ENCODE data around the gene SMYD3. TPM values are rescaled to one million over a fixed set of nuclear protein-coding genes. Genes with fewer than 3 reads are reported as not detected.

Gene SMYD3
- total RNA-seq, 4 donors from 2014 or later, result 33.7 to 105 (median 51.4) TPM

GRCh38 chr1:246396322-246396721 is 110.8 kb downstream of the SMYD3 start:
- no peaks in the 10 kb centered on the region for H3K4me1 ChIP-seq
- no peak overlapping the region for H3K27ac ChIP-seq
- no peak overlapping the region for H3K4me3 ChIP-seq (replicated peaks in 1 of 3)
- WGBS, 2 donors, result 93 to 94% methylated on average over 6 of the region's 6 CpGs
- H3K36me3 ChIP-seq, result no peaks in the 10 kb centered on the region
- no peak for DNase-seq
- TF ChIP-seq, protein P1, sequence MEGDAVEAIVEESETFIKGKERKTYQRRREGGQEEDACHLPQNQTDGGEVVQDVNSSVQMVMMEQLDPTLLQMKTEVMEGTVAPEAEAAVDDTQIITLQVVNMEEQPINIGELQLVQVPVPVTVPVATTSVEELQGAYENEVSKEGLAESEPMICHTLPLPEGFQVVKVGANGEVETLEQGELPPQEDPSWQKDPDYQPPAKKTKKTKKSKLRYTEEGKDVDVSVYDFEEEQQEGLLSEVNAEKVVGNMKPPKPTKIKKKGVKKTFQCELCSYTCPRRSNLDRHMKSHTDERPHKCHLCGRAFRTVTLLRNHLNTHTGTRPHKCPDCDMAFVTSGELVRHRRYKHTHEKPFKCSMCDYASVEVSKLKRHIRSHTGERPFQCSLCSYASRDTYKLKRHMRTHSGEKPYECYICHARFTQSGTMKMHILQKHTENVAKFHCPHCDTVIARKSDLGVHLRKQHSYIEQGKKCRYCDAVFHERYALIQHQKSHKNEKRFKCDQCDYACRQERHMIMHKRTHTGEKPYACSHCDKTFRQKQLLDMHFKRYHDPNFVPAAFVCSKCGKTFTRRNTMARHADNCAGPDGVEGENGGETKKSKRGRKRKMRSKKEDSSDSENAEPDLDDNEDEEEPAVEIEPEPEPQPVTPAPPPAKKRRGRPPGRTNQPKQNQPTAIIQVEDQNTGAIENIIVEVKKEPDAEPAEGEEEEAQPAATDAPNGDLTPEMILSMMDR (IDR thresholded peaks at IDR 0.05), result no peak
- no peak for TF ChIP-seq POLR2A (IDR thresholded peaks at IDR 0.05)
- no peaks in the 10 kb centered on the region for H3K9me3 ChIP-seq
- no peaks in the 10 kb centered on the region for H3K27me3 ChIP-seq
- intact Hi-C loops (cut with DNase I), result no loop called here

DNA sequence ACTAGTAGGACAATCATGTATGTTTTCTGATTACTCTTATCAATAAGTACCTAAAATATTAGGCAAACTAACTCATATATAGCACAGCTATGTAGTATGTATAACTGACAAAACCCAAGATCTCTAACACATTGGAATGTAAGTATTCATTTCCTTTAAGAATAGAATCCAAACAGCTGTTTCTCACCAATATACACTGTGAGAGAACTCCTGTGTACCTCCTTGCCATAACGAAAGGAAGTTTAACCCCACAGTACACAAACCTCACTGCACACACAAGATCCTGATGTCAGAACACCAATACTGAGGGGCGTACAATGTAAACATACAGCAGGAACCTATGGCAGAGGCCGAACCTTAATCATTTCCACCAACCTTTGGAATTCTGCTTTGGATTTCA is 113.0 kb downstream of the SMYD3 start:
- Histone ChIP-seq H3K27ac (no peak overlapping the region), H3K36me3 (no peaks in the 10 kb centered on the region), H3K27me3 (no peaks in the 10 kb centered on the region), H3K9me3 (no peaks in the 10 kb centered on the region), H3K4me1 (no peaks in the 10 kb centered on the region), H3K4me3 (replicated peaks in 1 of 3) (no peak overlapping the region)
- no peak for DNase-seq
- intact Hi-C loops (cut with DNase I), result no loop called here
- no peak for TF ChIP-seq POLR2A (IDR thresholded peaks at IDR 0.05)
- TF ChIP-seq, protein P1 (IDR thresholded peaks at IDR 0.05), result no peak
- WGBS, 2 donors, result 72 to 76% methylated on average over 3 of the region's 3 CpGs

DNA sequence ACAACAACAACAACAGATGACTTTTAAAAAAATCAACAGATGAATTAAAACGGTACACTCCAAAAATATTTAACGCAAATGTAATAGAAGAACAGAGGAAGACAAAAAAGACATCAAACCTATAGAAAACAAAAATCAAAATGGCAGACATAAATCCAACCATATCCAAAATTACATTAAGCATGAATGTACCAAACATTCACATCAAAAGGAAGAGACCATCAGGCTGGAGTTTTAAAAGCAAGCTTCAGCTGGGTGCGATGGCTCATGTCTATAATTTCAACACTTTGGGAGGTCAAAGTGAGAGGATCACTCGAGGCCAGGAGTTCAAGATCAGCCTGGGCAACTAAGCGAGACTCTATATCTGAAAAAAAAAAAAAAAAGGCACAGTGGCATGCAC is 116.2 kb downstream of the SMYD3 start:
- no peak for DNase-seq
- H3K9me3 ChIP-seq, result no peaks in the 10 kb centered on the region
- WGBS, 2 donors, result 95 to 99% methylated on average over 5 of the region's 5 CpGs
- H3K27ac ChIP-seq, result no peak overlapping the region
- H3K27me3 ChIP-seq, result no peaks in the 10 kb centered on the region
- TF ChIP-seq, protein P1 (IDR thresholded peaks at IDR 0.05), result no peak
- TF ChIP-seq POLR2A (IDR thresholded peaks at IDR 0.05), result no peak
- no peaks in the 10 kb centered on the region for H3K4me1 ChIP-seq
- H3K4me3 ChIP-seq (replicated peaks in 1 of 3), result no peak overlapping the region
- intact Hi-C loops (cut with DNase I), result no loop called here
- no peaks in the 10 kb centered on the region for H3K36me3 ChIP-seq

- DNase-seq, result no peak
- intact Hi-C loops (cut with DNase I), result no loop called here
- no peak overlapping the region for H3K4me3 ChIP-seq (replicated peaks in 1 of 3)
- H3K9me3 ChIP-seq, result no peaks in the 10 kb centered on the region
- H3K27ac ChIP-seq, result no peak overlapping the region
- TF ChIP-seq POLR2A (IDR thresholded peaks at IDR 0.05), result no peak
- TF ChIP-seq, protein P1 (IDR thresholded peaks at IDR 0.05), result no peak
- no peaks in the 10 kb centered on the region for H3K4me1 ChIP-seq
- WGBS, 2 donors, result 96 to 98% methylated on average over 4 of the region's 4 CpGs
- no peaks in the 10 kb centered on the region for H3K27me3 ChIP-seq
- no peaks in the 10 kb centered on the region for H3K36me3 ChIP-seq
Observed at GRCh38 chr1:246384616-246385015, 122.5 kb downstream of the SMYD3 start.

- Histone ChIP-seq H3K4me3 (replicated peaks in 1 of 3) (no peak overlapping the region), H3K4me1 (no peaks in the 10 kb centered on the region)
- TF ChIP-seq POLR2A (IDR thresholded peaks at IDR 0.05), result no peak
Observed at GRCh38 chr1:246383791-246384190, 123.3 kb downstream of the SMYD3 start.

GRCh38 chr1:246383239-246383589 is 123.9 kb downstream of the SMYD3 start:
- H3K27ac ChIP-seq, result no peak overlapping the region
- H3K4me1 ChIP-seq, result no peaks in the 10 kb centered on the region
- DNase-seq, result no peak
- H3K36me3 ChIP-seq, result no peaks in the 10 kb centered on the region
- H3K9me3 ChIP-seq, result no peaks in the 10 kb centered on the region
- intact Hi-C loops (cut with DNase I), result no loop called here
- no peak overlapping the region for H3K4me3 ChIP-seq (replicated peaks in 1 of 3)
- TF ChIP-seq, protein P1 (IDR thresholded peaks at IDR 0.05), result no peak
- no peak for TF ChIP-seq POLR2A (IDR thresholded peaks at IDR 0.05)
- H3K27me3 ChIP-seq, result no peaks in the 10 kb centered on the region
- 93 to 96% methylated on average over 1 of the region's 1 CpG for WGBS, 2 donors

More at GRCh38 chr1:246383791-246384190, 123.3 kb downstream of the SMYD3 start:
- Histone ChIP-seq H3K27me3 (no peaks in the 10 kb centered on the region), H3K9me3 (no peaks in the 10 kb centered on the region), H3K27ac (no peak overlapping the region), H3K36me3 (no peaks in the 10 kb centered on the region)
- intact Hi-C loops (cut with DNase I), result no loop called here
- DNase-seq, result no peak
